NCI-H146 (cell line): ENCODE data around the gene GNAI1.

Experiments used
- DNase-seq: peaks from one replicate; lab custom pipeline; 2025; lab: John Stamatoyannopoulos, UW

Gene GNAI1

DNA sequence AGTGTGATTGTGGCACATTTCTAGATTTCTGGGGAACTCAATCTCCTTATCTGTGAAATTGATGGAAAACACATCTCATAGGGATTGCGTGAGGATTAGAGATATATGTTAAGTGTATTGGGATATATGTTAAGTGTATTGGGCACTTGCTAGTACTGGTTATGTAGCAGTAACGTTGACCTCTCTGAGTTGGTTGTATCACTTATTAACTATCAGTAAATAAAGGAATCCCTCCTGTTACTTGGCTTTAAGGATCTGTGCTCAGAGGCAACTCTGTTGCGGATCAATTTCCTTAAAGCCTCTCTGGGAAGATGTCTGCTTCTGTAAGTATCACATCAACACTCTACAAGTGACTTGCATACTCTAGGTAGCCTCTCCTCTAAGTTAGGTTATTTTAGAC is 25.2 kb downstream of the GNAI1 start:
- DNase-seq = no peak

- no peak for DNase-seq
Measured at GRCh38 chr7:80161466-80161865, 26.8 kb downstream of the GNAI1 start.

DNA sequence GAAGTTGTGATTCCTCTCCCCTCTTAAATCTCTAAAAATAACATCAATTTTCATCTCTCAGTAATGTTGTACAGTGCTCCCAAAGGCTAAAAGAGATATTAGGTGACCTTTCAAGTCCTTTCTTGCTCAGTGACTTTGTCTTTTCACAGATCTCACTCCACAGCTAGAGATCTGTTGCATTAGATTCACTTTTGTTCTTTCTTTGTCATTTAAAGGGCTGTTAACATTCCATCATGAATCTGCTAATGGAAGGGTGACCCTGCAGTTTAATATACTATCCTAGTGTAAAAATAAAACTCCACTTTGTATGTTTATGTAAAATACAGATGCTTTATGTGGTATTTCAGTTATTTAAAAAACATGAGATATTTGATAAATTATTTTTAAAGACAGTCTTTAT is 30.5 kb downstream of the GNAI1 start:
- no peak for DNase-seq

- DNase-seq = no peak
Measured at GRCh38 chr7:80170445-80170844, 35.8 kb downstream of the GNAI1 start.

GRCh38 chr7:80172387-80172786 is 37.8 kb downstream of the GNAI1 start:
- DNase-seq = no peak

DNA sequence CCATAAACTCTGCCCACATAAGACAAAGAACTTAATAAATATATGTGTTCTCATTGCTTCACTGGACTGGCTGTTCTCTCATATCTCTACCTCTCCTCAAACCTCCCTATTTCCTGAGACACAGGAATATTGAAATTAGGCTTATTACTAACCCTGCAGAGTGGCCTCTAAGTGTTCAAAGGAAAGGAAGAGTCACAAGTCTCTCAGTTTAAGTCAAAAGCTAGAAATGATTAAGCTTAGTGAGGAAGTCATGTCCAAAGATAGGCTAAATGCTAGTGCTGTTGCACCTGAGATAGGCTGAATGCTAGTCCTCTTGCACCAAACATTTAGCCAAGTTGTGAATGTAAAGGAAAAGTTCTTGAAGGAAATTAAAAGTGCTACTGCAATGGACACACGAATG is 41.1 kb downstream of the GNAI1 start:
- DNase-seq = no peak

DNA sequence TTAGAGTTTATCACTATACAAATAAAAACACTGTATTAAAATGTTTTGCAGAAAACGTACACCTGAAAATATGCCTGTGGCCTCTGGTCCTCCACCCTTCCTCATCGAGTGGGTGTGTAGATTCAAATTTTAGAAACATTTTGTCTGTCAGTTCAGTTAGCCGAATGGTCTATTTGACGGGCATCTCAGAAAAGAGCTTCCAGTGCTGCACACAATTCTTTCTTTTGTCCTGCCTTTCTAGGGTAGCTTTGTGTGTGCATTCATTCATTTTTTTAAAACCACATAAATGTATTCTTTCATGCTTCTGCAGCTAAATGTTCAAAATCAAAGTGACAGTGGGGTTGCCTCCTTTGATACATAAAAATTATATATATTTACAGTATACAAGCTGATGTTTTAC is 46.8 kb downstream of the GNAI1 start:
- DNase-seq = no peak

- DNase-seq = no peak
Measured at GRCh38 chr7:80182630-80183276, 48.1 kb downstream of the GNAI1 start.

DNA sequence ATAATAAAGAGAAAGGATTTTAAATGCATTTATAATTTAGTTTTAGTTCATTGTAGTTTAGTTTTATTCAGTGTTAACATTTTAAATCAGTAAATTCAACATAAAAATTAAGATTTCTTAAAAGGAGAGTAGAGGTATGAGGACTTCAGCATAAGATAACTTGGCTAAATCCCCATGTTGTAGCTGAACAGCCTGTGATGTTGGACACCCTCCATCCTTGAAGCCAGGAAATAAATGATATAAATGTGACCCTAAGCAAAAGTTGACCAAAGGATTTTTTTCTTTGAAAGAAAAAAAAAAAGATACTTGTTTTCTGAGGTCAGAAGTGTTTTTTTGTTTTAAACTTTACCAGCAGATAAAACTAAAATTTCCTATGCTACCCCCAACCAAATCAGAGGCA is 48.7 kb downstream of the GNAI1 start:
- no peak for DNase-seq

DNA sequence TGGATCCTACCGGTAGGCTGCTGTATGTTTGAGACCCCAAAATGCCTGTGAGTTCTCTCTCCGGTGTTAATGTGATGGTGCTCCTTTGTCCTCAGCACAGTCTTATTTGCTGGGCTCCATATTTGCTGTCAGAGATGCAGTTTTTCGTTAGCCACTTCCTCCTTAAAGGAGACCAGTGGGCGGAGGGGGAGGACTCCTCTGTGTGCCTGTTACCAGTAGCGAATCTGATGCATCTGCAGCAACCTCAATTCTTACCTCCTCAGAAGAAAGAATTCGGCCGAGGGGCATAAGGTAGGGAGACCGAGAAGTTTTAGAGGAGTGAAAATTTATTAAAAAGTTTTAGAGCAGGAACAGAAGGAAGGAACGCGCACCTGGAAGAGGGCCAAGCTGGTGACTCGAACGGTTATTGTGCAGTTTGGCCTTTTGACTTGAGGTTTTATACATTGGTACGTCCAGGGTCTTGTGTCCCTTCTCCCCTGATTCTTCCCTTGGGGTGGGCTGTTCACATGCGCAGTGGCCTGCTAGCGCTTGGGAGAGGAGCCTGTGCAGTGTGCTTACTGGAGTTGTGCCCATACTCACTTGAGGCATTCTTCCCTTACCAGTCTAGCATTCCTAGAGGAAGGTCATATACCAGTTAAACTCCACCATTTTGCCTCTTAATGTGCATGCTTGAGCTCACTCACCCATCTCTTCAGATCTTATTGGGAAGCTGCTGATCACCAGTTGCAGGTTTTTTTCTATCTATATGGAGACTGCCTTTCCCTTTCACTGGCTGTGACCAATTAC is 49.5 kb downstream of the GNAI1 start:
- no peak for DNase-seq

DNA sequence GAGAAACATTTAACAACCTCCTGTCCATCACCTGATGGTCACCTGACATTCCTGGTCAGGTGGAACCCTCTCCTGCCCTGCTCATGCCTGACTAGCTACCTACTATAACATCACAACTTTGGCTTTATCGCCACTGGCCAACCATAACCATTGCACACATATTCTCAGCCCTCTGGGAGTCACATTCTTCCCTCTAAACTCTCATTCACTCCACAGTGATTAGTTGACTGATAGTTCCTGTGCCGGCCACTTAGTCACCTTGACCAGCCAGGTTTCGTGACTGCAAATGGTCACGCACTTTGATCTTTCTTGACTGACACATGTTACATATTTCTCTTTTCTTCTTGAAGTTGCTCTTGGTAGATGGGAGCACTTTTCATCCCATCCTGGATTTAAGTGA is 50.1 kb downstream of the GNAI1 start:
- no peak for DNase-seq

DNA sequence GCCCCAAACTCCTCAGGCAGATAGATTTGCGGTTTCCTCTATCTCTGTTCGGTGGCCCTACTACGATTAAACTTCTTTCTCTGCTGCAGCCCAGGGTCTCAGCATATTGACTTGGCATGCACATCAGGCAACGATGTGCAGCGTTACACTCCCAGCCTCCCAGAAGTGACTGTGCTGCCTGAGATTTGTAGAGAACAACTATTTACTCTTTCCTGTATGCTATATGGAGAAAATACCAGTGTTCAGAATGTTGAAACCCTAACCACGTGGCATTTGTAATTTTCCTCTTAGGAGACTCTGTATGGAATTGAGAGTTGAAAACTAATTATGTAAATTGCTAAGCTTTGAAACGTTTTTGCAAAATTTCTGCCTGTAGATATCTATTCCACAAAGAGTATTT is 50.9 kb downstream of the GNAI1 start:
- DNase-seq = no peak

GRCh38 chr7:80186721-80187120 is 52.1 kb downstream of the GNAI1 start:
- DNase-seq = no peak

GRCh38 chr7:80187279-80187678 is 52.6 kb downstream of the GNAI1 start:
- DNase-seq = no peak

- no peak for DNase-seq
Measured at GRCh38 chr7:80187727-80188126, 53.1 kb downstream of the GNAI1 start.

GRCh38 chr7:80189638-80190037 is 55.0 kb downstream of the GNAI1 start:
- DNase-seq = no peak

DNA sequence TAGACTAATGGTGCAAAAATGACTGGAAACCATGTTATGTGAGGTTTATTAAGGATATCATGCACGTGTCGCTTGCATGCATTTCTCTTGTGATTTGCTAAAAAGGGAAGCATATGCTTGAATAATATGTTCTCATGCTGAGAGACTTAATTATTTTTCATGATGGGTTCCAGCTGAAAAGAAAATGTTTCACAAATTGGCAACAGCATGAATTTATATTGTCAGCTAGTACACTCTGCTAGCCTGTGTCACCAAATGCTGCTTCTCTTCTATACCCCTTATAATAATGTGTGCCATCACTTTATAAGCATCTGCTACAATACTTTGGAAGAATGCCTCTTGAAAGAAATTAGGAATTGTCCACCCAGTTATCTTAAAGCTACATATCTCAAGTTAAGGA is 63.0 kb downstream of the GNAI1 start:
- DNase-seq = no peak

DNA sequence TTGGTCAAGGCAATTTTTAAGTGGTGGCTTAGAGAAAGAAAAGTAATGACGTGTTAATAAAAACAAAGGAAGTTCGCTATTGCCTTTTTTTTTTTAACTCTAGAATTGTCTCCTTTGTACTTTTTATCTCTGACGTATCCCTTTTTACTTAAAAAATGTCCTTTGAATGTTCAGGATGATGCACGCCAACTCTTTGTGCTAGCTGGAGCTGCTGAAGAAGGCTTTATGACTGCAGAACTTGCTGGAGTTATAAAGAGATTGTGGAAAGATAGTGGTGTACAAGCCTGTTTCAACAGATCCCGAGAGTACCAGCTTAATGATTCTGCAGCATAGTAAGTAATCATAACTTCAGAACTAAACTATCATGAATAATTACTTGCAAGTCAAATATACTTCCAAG is 64.4 kb downstream of the GNAI1 start:
- DNase-seq = no peak

- DNase-seq = no peak
Measured at GRCh38 chr7:80204454-80204853, 69.8 kb downstream of the GNAI1 start.

DNA sequence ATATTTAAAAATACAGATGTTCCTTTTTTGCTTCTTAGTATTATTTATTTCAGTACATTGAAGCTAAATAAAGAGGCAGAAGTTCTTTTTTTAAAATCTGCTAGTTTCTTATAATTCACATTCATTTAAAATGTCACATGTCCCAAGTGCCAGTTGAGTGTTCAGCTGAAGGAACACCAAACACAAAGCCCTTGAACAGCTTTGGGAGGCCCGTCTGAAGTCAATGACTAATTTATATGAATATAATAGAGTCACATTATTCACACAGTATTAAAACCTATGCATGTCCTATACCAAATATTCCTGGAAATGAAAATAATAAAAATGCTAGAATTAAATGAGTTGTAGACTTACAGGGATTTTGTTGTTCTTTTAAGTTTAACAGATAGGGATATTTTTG is 70.3 kb downstream of the GNAI1 start:
- no peak for DNase-seq

DNA sequence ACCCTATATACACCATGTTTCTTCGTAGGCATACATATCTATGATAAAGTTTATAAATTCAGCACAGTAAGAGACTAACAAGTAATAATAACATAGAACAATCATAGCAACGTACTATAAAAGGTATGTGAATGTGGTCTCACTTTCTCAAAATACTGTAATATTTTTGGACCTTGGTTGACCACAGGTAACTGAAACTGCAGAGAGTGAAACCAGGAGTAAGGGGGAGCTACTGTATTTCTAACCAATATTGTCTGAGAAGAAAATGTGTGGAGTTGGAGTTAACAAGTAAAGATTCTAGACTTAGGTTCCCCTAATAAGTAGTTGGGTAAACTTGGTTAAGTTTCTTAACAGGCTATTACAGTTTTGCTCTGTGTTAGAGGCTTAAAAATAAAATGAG is 72.1 kb downstream of the GNAI1 start:
- DNase-seq = no peak

GRCh38 chr7:80207501-80207900 is 72.9 kb downstream of the GNAI1 start:
- no peak for DNase-seq

DNA sequence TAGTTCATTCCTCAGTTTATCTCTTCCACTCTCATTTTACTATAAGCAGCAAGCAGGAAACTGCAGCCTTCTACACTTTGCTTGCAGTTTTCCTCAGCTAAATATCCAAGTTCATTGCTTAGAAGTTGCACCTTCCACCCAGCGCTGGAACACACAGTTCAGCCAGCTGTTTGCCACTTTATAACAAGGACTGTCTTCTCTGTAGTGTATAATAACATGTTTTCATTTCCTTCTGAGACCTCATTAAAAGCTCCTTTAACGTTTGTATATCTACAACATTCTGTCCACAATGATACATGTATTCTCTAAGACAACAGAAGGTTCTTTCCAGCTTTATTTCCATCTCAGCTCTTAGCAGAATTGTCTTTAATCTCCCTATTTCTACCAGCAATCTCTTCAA is 74.1 kb downstream of the GNAI1 start:
- DNase-seq = no peak

DNA sequence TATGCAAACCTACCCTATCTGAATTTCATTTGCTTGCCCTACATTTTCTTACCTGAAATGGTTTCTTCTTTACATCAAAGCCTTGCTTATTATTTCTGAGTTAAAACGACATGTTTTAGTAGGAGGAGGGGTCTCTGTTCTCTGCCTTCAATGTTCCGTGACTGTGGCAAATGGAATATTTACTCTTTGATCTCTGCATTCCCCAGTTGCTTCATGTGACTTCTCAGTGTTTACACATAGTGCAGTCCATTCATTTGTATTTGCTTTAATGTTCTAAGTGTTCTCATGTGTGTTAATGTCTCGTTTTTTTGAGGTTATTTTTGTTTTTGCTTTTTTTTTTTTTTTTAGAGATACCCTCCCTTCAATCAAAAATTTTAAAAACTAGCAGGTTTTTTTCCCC is 75.8 kb downstream of the GNAI1 start:
- no peak for DNase-seq
